ENCODE results near the gene SMIM9.

- TF ChIP-seq, protein P1, sequence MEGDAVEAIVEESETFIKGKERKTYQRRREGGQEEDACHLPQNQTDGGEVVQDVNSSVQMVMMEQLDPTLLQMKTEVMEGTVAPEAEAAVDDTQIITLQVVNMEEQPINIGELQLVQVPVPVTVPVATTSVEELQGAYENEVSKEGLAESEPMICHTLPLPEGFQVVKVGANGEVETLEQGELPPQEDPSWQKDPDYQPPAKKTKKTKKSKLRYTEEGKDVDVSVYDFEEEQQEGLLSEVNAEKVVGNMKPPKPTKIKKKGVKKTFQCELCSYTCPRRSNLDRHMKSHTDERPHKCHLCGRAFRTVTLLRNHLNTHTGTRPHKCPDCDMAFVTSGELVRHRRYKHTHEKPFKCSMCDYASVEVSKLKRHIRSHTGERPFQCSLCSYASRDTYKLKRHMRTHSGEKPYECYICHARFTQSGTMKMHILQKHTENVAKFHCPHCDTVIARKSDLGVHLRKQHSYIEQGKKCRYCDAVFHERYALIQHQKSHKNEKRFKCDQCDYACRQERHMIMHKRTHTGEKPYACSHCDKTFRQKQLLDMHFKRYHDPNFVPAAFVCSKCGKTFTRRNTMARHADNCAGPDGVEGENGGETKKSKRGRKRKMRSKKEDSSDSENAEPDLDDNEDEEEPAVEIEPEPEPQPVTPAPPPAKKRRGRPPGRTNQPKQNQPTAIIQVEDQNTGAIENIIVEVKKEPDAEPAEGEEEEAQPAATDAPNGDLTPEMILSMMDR (conservative IDR thresholded peaks at IDR 0.05; ENCODE audit: low read length): no peak
- no peak for TF ChIP-seq EZH2phosphoT487 (IDR thresholded peaks at IDR 0.05; ENCODE audit: borderline replicate concordance)
Observed at GRCh38 chrX:154813801-154814200, 20.7 kb downstream of the SMIM9 start.
